Measurements from ENCODE around the gene PLCL2.

Gene PLCL2

DNA sequence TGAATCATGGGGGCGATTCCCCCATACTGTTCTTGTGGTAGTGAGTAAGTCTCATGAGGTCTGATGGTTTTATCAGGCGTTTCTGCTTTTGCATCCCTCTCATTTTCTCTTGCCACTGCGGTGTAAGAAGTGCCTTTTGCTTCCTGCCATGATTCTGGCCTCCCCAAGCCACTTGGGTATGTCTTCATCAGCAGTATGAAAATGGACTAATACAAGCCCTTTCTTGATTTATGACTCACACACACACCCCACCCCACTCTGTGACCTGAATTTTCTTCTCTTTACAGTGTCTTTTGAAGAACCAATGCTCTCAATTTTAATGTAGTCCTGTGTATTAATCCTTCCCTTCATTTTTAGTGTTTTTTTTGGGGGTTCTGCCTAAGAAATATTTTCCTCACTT is 244.8 kb downstream of the PLCL2 start:
- DNase-seq = no peak

DNA sequence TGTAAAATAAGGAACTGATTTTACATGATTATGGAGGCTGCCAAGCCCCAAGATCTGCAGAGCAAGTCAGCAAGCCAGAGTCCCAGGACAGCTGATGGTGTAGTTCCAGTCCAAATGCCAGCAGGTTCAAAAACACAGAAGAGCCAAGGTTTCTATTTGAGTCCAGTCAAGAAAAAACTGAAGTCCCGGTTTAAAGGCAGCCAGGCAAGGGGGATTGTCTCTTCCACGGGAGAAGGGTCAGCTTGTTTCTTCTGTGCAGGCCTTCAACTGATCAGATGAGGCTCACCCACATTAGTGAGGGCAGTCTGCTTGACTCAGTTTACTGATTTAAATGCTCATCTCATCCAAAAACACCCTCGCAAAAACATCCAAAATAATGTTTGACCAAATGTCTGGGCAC is 246.2 kb downstream of the PLCL2 start:
- no peak for DNase-seq

DNA sequence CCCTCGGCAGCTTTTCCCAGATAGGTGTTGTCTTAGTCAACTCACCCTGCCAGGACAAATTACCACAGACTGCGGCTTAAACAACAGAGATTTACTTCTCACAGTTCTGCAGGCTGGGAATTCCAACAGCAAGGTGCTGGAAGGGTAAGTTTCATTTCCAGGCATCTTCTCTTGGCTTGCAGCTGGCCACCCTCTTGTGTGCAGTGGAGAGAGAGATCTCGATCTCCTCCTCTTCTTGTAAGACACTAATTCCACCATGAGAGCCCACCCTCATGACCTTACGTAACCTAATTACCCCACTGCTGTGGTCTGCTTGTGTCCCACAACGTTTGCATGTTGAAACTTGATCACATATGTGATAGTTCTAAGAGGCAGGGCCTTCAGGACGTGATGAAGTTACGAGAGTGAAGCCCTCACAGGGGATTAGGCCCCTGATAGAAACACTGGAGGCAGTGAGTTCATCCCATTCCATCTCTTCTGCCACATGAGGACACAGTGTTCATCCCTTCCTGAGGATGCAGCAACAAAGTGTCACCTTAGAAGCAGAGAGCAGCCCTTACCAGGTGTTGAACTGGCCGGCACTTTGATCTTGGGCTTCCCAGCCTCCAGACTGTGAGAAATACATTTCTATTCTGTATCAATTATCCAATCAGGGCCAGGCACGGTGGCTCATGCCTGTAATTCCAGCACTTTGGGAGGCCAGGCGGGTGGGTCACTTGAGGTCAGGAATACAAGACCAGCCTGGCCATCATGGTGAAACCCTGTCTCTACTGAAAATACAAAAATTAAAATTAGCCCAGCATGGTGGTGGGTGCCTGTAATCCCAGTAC is 247.7 kb downstream of the PLCL2 start:
- DNase-seq = no peak

DNA sequence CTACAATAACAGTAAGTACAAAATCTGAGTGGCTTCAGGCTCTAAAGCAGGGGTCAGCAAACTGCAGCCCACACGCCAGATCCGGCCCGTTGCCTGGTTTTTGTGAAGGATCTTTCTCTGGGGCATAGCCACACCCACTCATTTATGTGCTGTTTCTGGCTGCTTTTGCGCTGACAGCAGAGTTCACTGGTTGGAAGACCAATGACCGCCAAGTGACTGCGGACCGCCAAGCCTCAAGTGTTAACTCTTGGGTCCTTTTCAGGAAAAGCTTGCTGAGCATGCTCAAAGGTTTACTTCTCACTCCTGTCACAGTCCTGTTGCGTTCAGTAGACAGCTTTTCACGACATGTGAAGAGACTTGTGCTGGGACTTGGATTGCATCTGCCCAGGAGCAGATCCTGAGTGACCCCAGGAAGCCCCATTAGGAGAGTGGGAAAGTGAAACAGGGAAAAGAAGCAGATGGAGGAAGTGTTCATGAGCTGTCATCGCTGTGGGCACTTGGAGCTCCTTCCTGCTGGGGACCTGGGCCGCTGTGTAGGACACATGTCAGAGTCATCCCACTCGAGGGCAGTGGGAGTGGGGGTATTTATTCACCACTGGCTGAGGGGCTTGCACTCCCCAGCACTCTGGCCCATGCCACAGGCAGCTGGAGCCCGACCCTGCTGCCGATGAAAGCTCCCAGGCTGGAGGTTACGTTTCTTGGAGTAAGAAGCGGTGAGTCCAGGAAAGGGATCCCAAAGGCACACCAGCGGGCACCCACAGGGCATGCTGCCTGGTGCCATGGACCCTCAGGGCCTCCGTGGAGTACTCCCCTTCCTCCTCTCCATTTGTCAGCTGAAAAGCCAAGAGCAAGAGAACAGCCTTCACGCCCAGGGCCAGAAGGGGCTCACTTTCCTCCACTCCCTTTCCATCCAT is 249.1 kb downstream of the PLCL2 start:
- no peak for DNase-seq

DNA sequence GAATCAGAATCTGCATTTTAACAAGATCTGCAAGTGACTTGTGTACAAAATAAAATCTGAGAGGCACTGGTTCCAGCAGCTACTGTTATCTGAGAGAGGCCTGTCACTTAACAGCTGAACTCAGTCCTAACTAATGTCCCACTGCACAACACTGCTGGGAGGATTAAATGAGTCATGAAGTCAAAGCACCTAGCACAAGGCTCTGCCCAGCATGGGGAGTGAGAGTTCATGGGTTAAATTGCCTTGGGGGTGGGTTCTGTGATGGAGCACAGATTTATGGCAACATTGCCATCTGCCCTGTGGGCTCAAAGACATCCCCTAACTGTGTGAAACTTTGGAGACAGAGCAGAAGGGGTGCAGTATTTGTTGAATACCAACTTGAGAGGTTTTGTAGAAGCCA is 250.9 kb downstream of the PLCL2 start:
- DNase-seq = no peak

- no peak for DNase-seq
Observed at GRCh38 chr3:17136136-17136721, 251.5 kb downstream of the PLCL2 start.

DNA sequence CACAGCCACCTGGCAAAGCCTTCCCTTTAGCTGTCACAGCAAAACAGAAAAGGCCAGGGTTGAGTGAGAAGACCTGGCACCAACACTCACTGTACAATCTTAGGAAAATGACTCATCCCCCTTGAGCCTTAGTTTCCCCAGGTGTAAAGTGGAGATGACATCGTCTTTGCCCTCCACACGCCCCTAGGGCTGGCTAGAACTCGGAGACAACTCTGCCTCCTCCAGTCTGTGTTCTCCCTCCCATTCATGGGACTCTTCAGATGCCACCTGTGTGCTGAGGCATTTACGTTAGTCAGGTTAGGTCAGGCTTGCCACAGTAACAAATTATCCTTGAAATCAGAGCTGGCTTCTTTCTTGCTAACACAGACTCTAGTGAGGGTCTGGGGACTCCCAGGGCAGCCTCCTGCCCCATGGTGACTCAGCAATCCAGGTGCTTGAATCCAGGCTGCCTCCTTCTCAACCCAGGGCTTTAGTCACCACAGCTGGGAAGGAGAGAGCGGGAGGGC is 252.6 kb downstream of the PLCL2 start:
- DNase-seq = no peak

GRCh38 chr3:17138246-17139039 is 253.7 kb downstream of the PLCL2 start:
- no peak for DNase-seq
